K562 (cell line): Measurements from ENCODE around the gene PTPMT1. TPM values are rescaled to one million over a fixed set of nuclear protein-coding genes. Genes with fewer than 3 reads are reported as not detected.

Experiments used
- ATAC-seq: fragments of 200-7000 bp; cut with Tn5 transposase; 3 replicates; pipeline ENCODE4 v1.9.1; 2020; ENCODE audit warnings: moderate library complexity
- BruUV-seq: library from RNA; stranded (reverse); fragments of 400-500 nt; replicated peaks from 2 replicates; lab custom pipeline; 2021; lab: Mats Ljungman, UMichigan
- CTCF ChIA-PET: fragments of 300-600 bp; formaldehyde crosslinking; extraction: SDS; loops from one replicate; lab custom pipeline; 2021; ENCODE audit warnings: low intra/inter-chr PET ratio; lab: Yijun Ruan, JAX
- POLR2A ChIA-PET: fragments of 300-600, 350-650 bp; sonication (Branson Sonifier 250); formaldehyde crosslinking; extraction: SDS; loops from one replicate; lab custom pipeline; 2021; ENCODE audit warnings: antibody characterized with exemption, inconsistent platforms; lab: Yijun Ruan, JAX
- DNase-seq, 4 experiments: peaks; one replicate each; pipeline versions ENCODE4 v3.0.0 to v3.0.0-alpha.2; 2011 to 2018; ENCODE audit warnings: low spot score in 3 of 4, mixed read lengths in 3 of 4; ENCODE audit errors: extremely low read depth in 1 of 4
- FAIRE-seq: peaks from 2 replicates; lab custom pipeline; 2011; peaks lifted over from hg19 to GRCh38; lab: Jason Lieb, UNC
- H2AFZ ChIP-seq: 2 replicates; pipeline ENCODE4 v1.6.0; 2011; ENCODE audit warnings: low read depth, low read length, control low read depth, inconsistent platforms
- H3K27ac ChIP-seq: fragments of 200-600 bp; 3 replicates; pipeline ENCODE4 v1.8.0; 2011; ENCODE audit warnings: low read depth, mild to moderate bottlenecking, control low read depth, inconsistent platforms, low read length, moderate library complexity, mixed read lengths; ENCODE audit errors: extremely low read depth
- H3K27me3 ChIP-seq, 2 experiments: fragments of 300-600 bp in 1 of 2; 2 replicates in 1 of 2; 3 replicates in 1 of 2; pipeline versions ENCODE4 v1.6.0 to v1.8.0; 2011; ENCODE audit warnings: inconsistent platforms in 2 of 2, low read length in 2 of 2, mild to moderate bottlenecking in 1 of 2, mixed read lengths in 1 of 2, moderate library complexity in 1 of 2; ENCODE audit not compliant: control insufficient read depth in 2 of 2, insufficient read depth in 2 of 2
- H3K36me3 ChIP-seq: fragments of 300-600 bp; 3 replicates; pipeline ENCODE4 v1.8.0; 2011; ENCODE audit warnings: mild to moderate bottlenecking, low read length, inconsistent platforms; ENCODE audit not compliant: control insufficient read depth, insufficient read depth
- H3K4me1 ChIP-seq, 2 experiments: fragments of 200-600 bp in 1 of 2; replicated peaks in 1 of 2; 2 replicates in 1 of 2; 3 replicates in 1 of 2; pipeline versions ENCODE4 v1.5.1 to v1.8.0; 2011; ENCODE audit warnings: inconsistent platforms in 2 of 2, low read length in 2 of 2, mild to moderate bottlenecking in 1 of 2, mixed read lengths in 1 of 2, moderate library complexity in 1 of 2; ENCODE audit not compliant: control insufficient read depth in 2 of 2, insufficient read depth in 2 of 2
- H3K4me2 ChIP-seq: 2 replicates; pipeline ENCODE4 v1.6.1; 2011; ENCODE audit warnings: low read length, control low read depth, inconsistent platforms, mixed read lengths; ENCODE audit not compliant: insufficient read depth
- H3K4me3 ChIP-seq: fragments of 200-600 bp; sonication (generic), shearing (Covaris generic); 2 replicates; pipeline ENCODE4 v1.5.1; 2016; ENCODE audit warnings: control low read depth, inconsistent platforms
- H3K79me2 ChIP-seq: fragments of 200-600 bp; 3 replicates; pipeline ENCODE4 v1.8.0; 2011; ENCODE audit warnings: low read length, inconsistent platforms; ENCODE audit not compliant: control insufficient read depth, insufficient read depth
- H3K9ac ChIP-seq, 2 experiments: 2 replicates each; pipeline versions ENCODE4 v1.6.0 to v1.6.1; 2011; ENCODE audit warnings: low read depth in 2 of 2, low read length in 2 of 2, control low read depth in 1 of 2, inconsistent platforms in 1 of 2, mild to moderate bottlenecking in 1 of 2, mixed read lengths in 1 of 2; ENCODE audit not compliant: insufficient read depth in 1 of 2
- H3K9me1 ChIP-seq: one replicate; pipeline ENCODE4 v1.6.0; 2011; ENCODE audit warnings: inconsistent platforms, mild to moderate bottlenecking, low read length, moderate library complexity; ENCODE audit not compliant: control insufficient read depth, insufficient read depth
- H3K9me3 ChIP-seq: replicated peaks from 2 replicates; pipeline ENCODE4 v1.5.1; 2011; ENCODE audit warnings: low read depth, low read length, inconsistent platforms; ENCODE audit not compliant: control insufficient read depth, insufficient read depth
- H4K20me1 ChIP-seq: replicated peaks from 2 replicates; pipeline ENCODE4 v1.6.1; 2011; ENCODE audit warnings: low read length, inconsistent platforms, mixed read lengths; ENCODE audit not compliant: control insufficient read depth, insufficient read depth
- ATF7 ChIP-seq: fragments of 450-650 bp; IDR thresholded peaks from 2 replicates; pipeline ENCODE4 v1.7.1; 2014; ENCODE audit warnings: mild to moderate bottlenecking, moderate library complexity
- CREBBP ChIP-seq: IDR thresholded peaks from one replicate; pipeline ENCODE4 v1.6.1; 2012; ENCODE audit warnings: low read depth, mild to moderate bottlenecking, control low read depth, inconsistent platforms, low read length
- ETV6 ChIP-seq, 3 experiments: fragments of 150-350 bp in 1 of 3; sonication (generic) in 1 of 3; formaldehyde crosslinking in 1 of 3; IDR thresholded peaks; 2 replicates each; pipeline versions ENCODE4 v1.6.1 to v1.8.0; 2014 to 2022; ENCODE audit warnings: borderline replicate concordance in 2 of 3, low read depth in 2 of 3, antibody characterized with exemption in 1 of 3, low read length in 1 of 3, mild to moderate bottlenecking in 1 of 3, missing genetic modification reagents in 1 of 3
- GABPB2 ChIP-seq: fragments of 250-450 bp; sonication (Bioruptor Pico); conservative IDR thresholded peaks from 2 replicates; pipeline ENCODE4 v1.5.1; 2021; ENCODE audit warnings: mild to moderate bottlenecking
- MTF1 ChIP-seq: fragments of 250-450 bp; sonication (Bioruptor Pico); IDR thresholded peaks from 2 replicates; pipeline ENCODE4 v1.9.0; 2021; ENCODE audit warnings: moderate library complexity, mild to moderate bottlenecking, inconsistent platforms, borderline replicate concordance
- SMC3 ChIP-seq: conservative IDR thresholded peaks from 2 replicates; pipeline ENCODE4 v1.6.1; 2011; ENCODE audit warnings: low read depth, low read length, improper control_type of control experiment; ENCODE audit not compliant: insufficient read depth
- TSC22D4 ChIP-seq: fragments of 450-650 bp; IDR thresholded peaks from 2 replicates; pipeline ENCODE4 v1.6.1; 2016; ENCODE audit warnings: missing genetic modification characterization, missing biosample characterization, control low read depth
- ZNF431 ChIP-seq: sonication (generic); formaldehyde crosslinking; IDR thresholded peaks from 2 replicates; pipeline ENCODE4 v1.8.0; 2022; ENCODE audit warnings: mild to moderate bottlenecking, missing genetic modification reagents
- WGBS: fragments of 100-300 bp; shearing (Covaris generic); methylation state at CpG from one replicate; pipeline ENCODE4 v1.1.6; 2016; ENCODE audit warnings: low coverage, mixed read lengths; ENCODE audit not compliant: insufficient coverage; ENCODE audit errors: missing lambda C conversion rate; 5-methylcytosine and 5-hydroxymethylcytosine counted together
- in situ Hi-C: fragments of 300-500 bp; cut with MboI; formaldehyde crosslinking; loops from 4 replicates; pipeline ENCODE4 v1.15.0; 2018; ENCODE audit warnings: inconsistent platforms, mixed read lengths
- intact Hi-C: fragments of 100-400 bp; cut with micrococcal nuclease; formaldehyde crosslinking; loops from 2 replicates; pipeline ENCODE4 v1.14.2; 2022
- polyA plus RNA-seq, 8 experiments: library from polyadenylated mRNA; depleted of rRNA in 4 of 8; stranded (reverse) in 5 of 8; unstranded in 3 of 8; fragments of >200 nt; fragmentation: Nextera tagmentation in 2 of 8; fragmentation: Illumina TruSeq in 1 of 8; extraction: Ambion mirVana in 2 of 8; extraction: Trizol in 1 of 8; gene quantifications; 2 replicates each; pipeline versions ENCODE4 v1.2.1 to v1.2.3, GENCODE V29; 2011 to 2014; ENCODE audit warnings: inconsistent platforms in 1 of 8, missing spikeins in 1 of 8
- total RNA-seq, 7 experiments: library from RNA; depleted of rRNA in 6 of 7; stranded (reverse); fragments of >200 nt in 6 of 7; fragmentation: Illumina TruSeq in 2 of 7; extraction: Trizol in 2 of 7; gene quantifications; 2 replicates each; pipeline versions ENCODE4 v1.2.1 to v1.2.3, GENCODE V29; 2011 to 2021; ENCODE audit warnings: low replicate concordance in 1 of 7
- TF ChIP-seq, protein P1 (sequence below): sonication (generic); formaldehyde crosslinking; IDR thresholded peaks from 2 replicates; pipeline ENCODE4 v1.8.0; 2023; ENCODE audit warnings: missing genetic modification reagents, mild to moderate bottlenecking, borderline replicate concordance
- TF ChIP-seq, protein P2 (sequence below): IDR thresholded peaks from 3 replicates; pipeline ENCODE4 v1.6.1; 2011; ENCODE audit warnings: borderline replicate concordance, mild to moderate bottlenecking; ENCODE audit not compliant: insufficient read length, insufficient read depth
- TF ChIP-seq, protein P3 (sequence below): sonication (generic); IDR thresholded peaks from 2 replicates; pipeline ENCODE4 v1.6.1; 2016

PTPMT1 gene
- total and polyA plus RNA-seq, 9 of the 15 experiments (the other 6 are each of a cell fraction or from before 2014, with no cell fraction given) = 10.4 to 140 (median 67.2) TPM

DNA sequence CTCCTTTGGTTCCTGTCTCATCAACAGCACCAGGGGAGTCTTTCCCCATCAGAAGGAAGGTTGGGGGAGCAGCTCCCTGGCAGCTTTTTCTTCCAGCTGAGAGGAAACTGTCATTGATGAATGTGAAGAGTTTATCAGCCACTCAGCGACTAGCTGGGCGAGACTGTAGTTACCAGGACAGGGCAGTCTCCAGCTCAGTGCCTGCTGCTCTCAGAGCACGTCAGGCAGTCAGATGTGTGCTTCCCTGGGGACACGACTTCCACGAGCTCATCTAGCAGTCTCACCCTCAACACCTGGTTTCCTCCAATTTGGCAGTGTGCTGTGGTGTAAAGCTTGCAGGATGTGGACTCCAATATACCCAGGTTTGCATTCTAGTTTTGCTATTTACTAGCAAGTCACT, 41.3 kb downstream of the PTPMT1 start:
- H3K79me2 ChIP-seq = no peaks in the 10 kb centered on the region
- H4K20me1 ChIP-seq = peaks cover 6% of the 10 kb centered on the region
- H3K9me3 ChIP-seq = no peaks in the 10 kb centered on the region
- H3K9ac ChIP-seq = 0 out of 4 replicates have a peak overlapping the region, but pooled peaks of 1 of the 2 experiments have one; percentile 60
- DNase-seq (no peak), FAIRE-seq (no peak), ATAC-seq (peak; percentile 25; the same call in 2 of the 3 replicates)
- 0% methylated on average over 5 of the region's 5 CpGs for WGBS
- no peaks in the 10 kb centered on the region for H3K9me1 ChIP-seq
- intact Hi-C loops (no loop called here), in situ Hi-C loops (no loop called here)
- BruUV-seq = no TSS peak
- H2AFZ ChIP-seq = no peak overlapping the region
- CTCF ChIA-PET = no interaction called here
- H3K4me1 ChIP-seq = peaks cover 4 to 15% of the 10 kb centered on the region in 2 experiments; a peak in 4 of 5 replicates
- H3K27ac ChIP-seq = no peak overlapping the region
- no peak overlapping the region for H3K4me2 ChIP-seq
- H3K36me3 ChIP-seq = no peaks in the 10 kb centered on the region
- peaks cover 18 to 21% of the 10 kb centered on the region in 2 experiments; a peak in 4 of 5 replicates for H3K27me3 ChIP-seq
- POLR2A ChIA-PET = interaction anchor here (1.0 to 2.4 kb wide), 7 partner anchors 8 to 29 kb away, joined by 3 to 9 read pairs (median 4); partner anchors contain the start of gene FAM180B
- no peak overlapping the region for H3K4me3 ChIP-seq
- TF ChIP-seq ETV6 (IDR thresholded peaks at IDR 0.05; ENCODE audit: borderline replicate concordance in 1 of 2, low read depth in 2 of 2, low read length in 1 of 2) (no peak), ETV6 (CRISPR knock-in tag; IDR thresholded peaks at IDR 0.05; ENCODE audit: borderline replicate concordance) (no peak), CREBBP (no peak), SMC3 (no peak), GABPB2 (CRISPR knock-in tag) (no peak), TSC22D4 (no peak), ATF7 (no peak), ZNF431 (CRISPR knock-in tag) (no peak), MTF1 (CRISPR knock-in tag) (no peak)
- TF ChIP-seq, protein P1, sequence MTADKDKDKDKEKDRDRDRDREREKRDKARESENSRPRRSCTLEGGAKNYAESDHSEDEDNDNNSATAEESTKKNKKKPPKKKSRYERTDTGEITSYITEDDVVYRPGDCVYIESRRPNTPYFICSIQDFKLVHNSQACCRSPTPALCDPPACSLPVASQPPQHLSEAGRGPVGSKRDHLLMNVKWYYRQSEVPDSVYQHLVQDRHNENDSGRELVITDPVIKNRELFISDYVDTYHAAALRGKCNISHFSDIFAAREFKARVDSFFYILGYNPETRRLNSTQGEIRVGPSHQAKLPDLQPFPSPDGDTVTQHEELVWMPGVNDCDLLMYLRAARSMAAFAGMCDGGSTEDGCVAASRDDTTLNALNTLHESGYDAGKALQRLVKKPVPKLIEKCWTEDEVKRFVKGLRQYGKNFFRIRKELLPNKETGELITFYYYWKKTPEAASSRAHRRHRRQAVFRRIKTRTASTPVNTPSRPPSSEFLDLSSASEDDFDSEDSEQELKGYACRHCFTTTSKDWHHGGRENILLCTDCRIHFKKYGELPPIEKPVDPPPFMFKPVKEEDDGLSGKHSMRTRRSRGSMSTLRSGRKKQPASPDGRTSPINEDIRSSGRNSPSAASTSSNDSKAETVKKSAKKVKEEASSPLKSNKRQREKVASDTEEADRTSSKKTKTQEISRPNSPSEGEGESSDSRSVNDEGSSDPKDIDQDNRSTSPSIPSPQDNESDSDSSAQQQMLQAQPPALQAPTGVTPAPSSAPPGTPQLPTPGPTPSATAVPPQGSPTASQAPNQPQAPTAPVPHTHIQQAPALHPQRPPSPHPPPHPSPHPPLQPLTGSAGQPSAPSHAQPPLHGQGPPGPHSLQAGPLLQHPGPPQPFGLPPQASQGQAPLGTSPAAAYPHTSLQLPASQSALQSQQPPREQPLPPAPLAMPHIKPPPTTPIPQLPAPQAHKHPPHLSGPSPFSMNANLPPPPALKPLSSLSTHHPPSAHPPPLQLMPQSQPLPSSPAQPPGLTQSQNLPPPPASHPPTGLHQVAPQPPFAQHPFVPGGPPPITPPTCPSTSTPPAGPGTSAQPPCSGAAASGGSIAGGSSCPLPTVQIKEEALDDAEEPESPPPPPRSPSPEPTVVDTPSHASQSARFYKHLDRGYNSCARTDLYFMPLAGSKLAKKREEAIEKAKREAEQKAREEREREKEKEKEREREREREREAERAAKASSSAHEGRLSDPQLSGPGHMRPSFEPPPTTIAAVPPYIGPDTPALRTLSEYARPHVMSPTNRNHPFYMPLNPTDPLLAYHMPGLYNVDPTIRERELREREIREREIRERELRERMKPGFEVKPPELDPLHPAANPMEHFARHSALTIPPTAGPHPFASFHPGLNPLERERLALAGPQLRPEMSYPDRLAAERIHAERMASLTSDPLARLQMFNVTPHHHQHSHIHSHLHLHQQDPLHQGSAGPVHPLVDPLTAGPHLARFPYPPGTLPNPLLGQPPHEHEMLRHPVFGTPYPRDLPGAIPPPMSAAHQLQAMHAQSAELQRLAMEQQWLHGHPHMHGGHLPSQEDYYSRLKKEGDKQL (CRISPR knock-in tag) = no peak
- TF ChIP-seq, protein P2, sequence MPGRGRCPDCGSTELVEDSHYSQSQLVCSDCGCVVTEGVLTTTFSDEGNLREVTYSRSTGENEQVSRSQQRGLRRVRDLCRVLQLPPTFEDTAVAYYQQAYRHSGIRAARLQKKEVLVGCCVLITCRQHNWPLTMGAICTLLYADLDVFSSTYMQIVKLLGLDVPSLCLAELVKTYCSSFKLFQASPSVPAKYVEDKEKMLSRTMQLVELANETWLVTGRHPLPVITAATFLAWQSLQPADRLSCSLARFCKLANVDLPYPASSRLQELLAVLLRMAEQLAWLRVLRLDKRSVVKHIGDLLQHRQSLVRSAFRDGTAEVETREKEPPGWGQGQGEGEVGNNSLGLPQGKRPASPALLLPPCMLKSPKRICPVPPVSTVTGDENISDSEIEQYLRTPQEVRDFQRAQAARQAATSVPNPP = no peak
- TF ChIP-seq, protein P3, sequence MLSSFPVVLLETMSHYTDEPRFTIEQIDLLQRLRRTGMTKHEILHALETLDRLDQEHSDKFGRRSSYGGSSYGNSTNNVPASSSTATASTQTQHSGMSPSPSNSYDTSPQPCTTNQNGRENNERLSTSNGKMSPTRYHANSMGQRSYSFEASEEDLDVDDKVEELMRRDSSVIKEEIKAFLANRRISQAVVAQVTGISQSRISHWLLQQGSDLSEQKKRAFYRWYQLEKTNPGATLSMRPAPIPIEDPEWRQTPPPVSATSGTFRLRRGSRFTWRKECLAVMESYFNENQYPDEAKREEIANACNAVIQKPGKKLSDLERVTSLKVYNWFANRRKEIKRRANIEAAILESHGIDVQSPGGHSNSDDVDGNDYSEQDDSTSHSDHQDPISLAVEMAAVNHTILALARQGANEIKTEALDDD = peak; percentile 47; the same call in 1 of the 2 replicates
